SU-DHL-6 (cell line): ENCODE results near the gene LDLRAD3.

Experiments
- H2AFZ ChIP-seq: fragments of 200-600 bp; sonication (generic); 2 replicates; pipeline ENCODE4 v1.6.1; 2014; ENCODE audit warnings: low read depth, mild to moderate bottlenecking, moderate library complexity, mixed read lengths, antibody characterized with exemption, low read length; ENCODE audit not compliant: severe bottlenecking
- H3F3A ChIP-seq: fragments of 200-600 bp; shearing (Covaris generic); 2 replicates; pipeline ENCODE4 v1.6.0; 2016; ENCODE audit warnings: antibody characterized with exemption, mild to moderate bottlenecking; ENCODE audit not compliant: insufficient read depth
- H3K27ac ChIP-seq: fragments of 200-600 bp; sonication (generic); 2 replicates; pipeline ENCODE4 v1.5.1; 2016; ENCODE audit warnings: low read depth, mild to moderate bottlenecking, low read length, moderate library complexity, mixed read lengths
- H3K27me3 ChIP-seq: fragments of 200-600 bp; sonication (generic), shearing (Covaris generic); 2 replicates; pipeline ENCODE4 v1.6.0; 2014; ENCODE audit warnings: mild to moderate bottlenecking, low read length
- H3K36me3 ChIP-seq: fragments of 200-600 bp; sonication (generic); 2 replicates; pipeline ENCODE4 v1.6.1; 2014; ENCODE audit warnings: mild to moderate bottlenecking, low read length, mixed read lengths
- H3K4me2 ChIP-seq: fragments of 300-600, 200-600 bp; shearing (Covaris generic), sonication (generic); 2 replicates; pipeline ENCODE4 v1.6.0; 2014; ENCODE audit warnings: low read length, low read depth, mild to moderate bottlenecking; ENCODE audit not compliant: poor library complexity, severe bottlenecking
- H3K4me3 ChIP-seq: fragments of 200-600 bp; sonication (generic); 2 replicates; pipeline ENCODE4 v1.5.1; 2014; ENCODE audit warnings: antibody characterized with exemption, low read length, mild to moderate bottlenecking, mixed read lengths; ENCODE audit not compliant: insufficient read depth, poor library complexity, severe bottlenecking
- H3K79me2 ChIP-seq: fragments of 200-600 bp; sonication (generic); 2 replicates; pipeline ENCODE4 v1.6.1; 2014; ENCODE audit warnings: mild to moderate bottlenecking, low read length, moderate library complexity; ENCODE audit not compliant: insufficient read depth
- H3K9ac ChIP-seq: fragments of 200-600 bp; sonication (generic); 2 replicates; pipeline ENCODE4 v1.7.0; 2014; ENCODE audit warnings: mild to moderate bottlenecking, low read length
- H3K9me2 ChIP-seq: fragments of 200-600 bp; sonication (generic); replicated peaks from 2 replicates; pipeline ENCODE4 v1.6.1; 2014; ENCODE audit warnings: low read length; ENCODE audit not compliant: insufficient read depth
- H3K9me3 ChIP-seq: fragments of 200-600 bp; sonication (generic); 2 replicates; pipeline ENCODE4 v1.6.1; 2014; ENCODE audit warnings: low read length, mixed read lengths; ENCODE audit not compliant: insufficient read depth
- H4K20me1 ChIP-seq: fragments of 200-600 bp; sonication (generic); 2 replicates; pipeline ENCODE4 v1.6.1; 2014; ENCODE audit warnings: low read depth, mild to moderate bottlenecking, antibody characterized with exemption, low read length, moderate library complexity, mixed read lengths
- EZH2phosphoT487 ChIP-seq: fragments of 200-600 bp; sonication (generic), shearing (Covaris generic); conservative IDR thresholded peaks from 2 replicates; pipeline ENCODE4 v1.6.1; 2018; ENCODE audit warnings: mild to moderate bottlenecking, antibody characterized with exemption, low read length, moderate library complexity, mixed read lengths
- TF ChIP-seq, protein P1 (sequence below): fragments of 200-600 bp; sonication (generic); IDR thresholded peaks from one replicate; pipeline ENCODE4 v1.5.1; 2017; ENCODE audit warnings: antibody characterized with exemption, mild to moderate bottlenecking, low read length, moderate library complexity; ENCODE audit not compliant: insufficient read depth, poor library complexity, severe bottlenecking

The LDLRAD3 gene

GRCh38 chr11:36077368-36077767 is 133.5 kb downstream of the LDLRAD3 start:
- no peaks in the 10 kb centered on the region for H3K27me3 ChIP-seq
- H3K9ac ChIP-seq = no peak overlapping the region
- H3K9me2 ChIP-seq = no peaks in the 10 kb centered on the region
- H3F3A ChIP-seq = no peaks in the 10 kb centered on the region
- no peaks in the 10 kb centered on the region for H4K20me1 ChIP-seq
- H3K4me2 ChIP-seq = no peak overlapping the region
- no peaks in the 10 kb centered on the region for H3K79me2 ChIP-seq
- H3K36me3 ChIP-seq = no peaks in the 10 kb centered on the region
- no peak overlapping the region for H2AFZ ChIP-seq
- no peak overlapping the region for H3K27ac ChIP-seq
- H3K4me3 ChIP-seq = no peak overlapping the region
- H3K9me3 ChIP-seq = no peaks in the 10 kb centered on the region
- TF ChIP-seq, protein P1, sequence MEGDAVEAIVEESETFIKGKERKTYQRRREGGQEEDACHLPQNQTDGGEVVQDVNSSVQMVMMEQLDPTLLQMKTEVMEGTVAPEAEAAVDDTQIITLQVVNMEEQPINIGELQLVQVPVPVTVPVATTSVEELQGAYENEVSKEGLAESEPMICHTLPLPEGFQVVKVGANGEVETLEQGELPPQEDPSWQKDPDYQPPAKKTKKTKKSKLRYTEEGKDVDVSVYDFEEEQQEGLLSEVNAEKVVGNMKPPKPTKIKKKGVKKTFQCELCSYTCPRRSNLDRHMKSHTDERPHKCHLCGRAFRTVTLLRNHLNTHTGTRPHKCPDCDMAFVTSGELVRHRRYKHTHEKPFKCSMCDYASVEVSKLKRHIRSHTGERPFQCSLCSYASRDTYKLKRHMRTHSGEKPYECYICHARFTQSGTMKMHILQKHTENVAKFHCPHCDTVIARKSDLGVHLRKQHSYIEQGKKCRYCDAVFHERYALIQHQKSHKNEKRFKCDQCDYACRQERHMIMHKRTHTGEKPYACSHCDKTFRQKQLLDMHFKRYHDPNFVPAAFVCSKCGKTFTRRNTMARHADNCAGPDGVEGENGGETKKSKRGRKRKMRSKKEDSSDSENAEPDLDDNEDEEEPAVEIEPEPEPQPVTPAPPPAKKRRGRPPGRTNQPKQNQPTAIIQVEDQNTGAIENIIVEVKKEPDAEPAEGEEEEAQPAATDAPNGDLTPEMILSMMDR = no peak

DNA sequence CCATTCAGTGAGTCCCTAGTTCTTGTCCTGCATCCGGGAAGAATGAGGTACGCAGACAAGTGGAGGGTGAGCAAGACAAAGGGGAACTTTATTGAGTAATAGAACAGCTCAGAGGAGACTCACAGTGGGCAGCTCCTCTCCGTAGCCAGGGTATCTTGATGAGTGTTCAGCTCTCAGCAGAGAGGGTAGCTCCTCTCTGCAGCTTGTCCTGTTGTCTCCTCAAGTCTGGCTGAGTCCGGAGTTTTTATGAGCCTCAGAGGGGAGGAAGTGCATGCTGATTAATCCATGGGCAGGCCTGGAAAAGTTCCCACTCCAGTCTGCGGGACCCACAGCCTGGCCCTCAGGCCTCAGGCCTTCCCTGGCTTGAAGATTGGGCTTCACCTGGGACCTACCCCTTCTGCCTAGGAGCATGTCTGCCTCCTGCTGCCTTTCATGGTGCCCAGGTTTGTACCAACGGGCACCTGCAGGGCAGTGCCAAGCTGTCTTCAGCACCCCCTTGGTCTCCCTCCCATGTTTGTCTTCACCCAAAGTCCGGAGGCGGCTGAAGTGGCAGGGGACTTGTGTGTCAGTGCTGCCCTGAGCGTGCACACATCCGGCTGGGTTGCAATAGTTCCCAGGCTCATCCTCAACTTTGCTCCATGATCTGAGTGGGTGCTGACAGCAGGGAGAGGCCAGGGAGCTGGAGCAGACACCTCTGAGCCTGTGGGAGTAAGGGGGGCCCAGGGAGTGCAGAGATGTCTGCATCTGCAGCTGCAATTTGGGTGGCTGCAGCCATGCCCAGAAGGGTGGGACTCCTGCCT is 134.2 kb downstream of the LDLRAD3 start:
- no peak overlapping the region for H3K27ac ChIP-seq
- no peaks in the 10 kb centered on the region for H3K27me3 ChIP-seq
- H2AFZ ChIP-seq = no peak overlapping the region
- H3K79me2 ChIP-seq = no peaks in the 10 kb centered on the region
- no peaks in the 10 kb centered on the region for H4K20me1 ChIP-seq
- H3K4me2 ChIP-seq = no peak overlapping the region
- H3K9me3 ChIP-seq = no peaks in the 10 kb centered on the region
- H3K4me3 ChIP-seq = no peak overlapping the region
- no peak overlapping the region for H3K9ac ChIP-seq
- no peaks in the 10 kb centered on the region for H3F3A ChIP-seq
- TF ChIP-seq EZH2phosphoT487 = no peak
- TF ChIP-seq, protein P1 = no peak
- no peaks in the 10 kb centered on the region for H3K36me3 ChIP-seq
- no peaks in the 10 kb centered on the region for H3K9me2 ChIP-seq

GRCh38 chr11:36078686-36079055 is 134.8 kb downstream of the LDLRAD3 start:
- H3K27ac ChIP-seq = no peak overlapping the region
- H4K20me1 ChIP-seq = no peaks in the 10 kb centered on the region
- no peaks in the 10 kb centered on the region for H3K9me2 ChIP-seq
- no peaks in the 10 kb centered on the region for H3K79me2 ChIP-seq
- TF ChIP-seq, protein P1 = no peak
- TF ChIP-seq EZH2phosphoT487 = no peak
- no peak overlapping the region for H3K4me3 ChIP-seq
- H3K9me3 ChIP-seq = no peaks in the 10 kb centered on the region
- no peaks in the 10 kb centered on the region for H3K27me3 ChIP-seq
- no peaks in the 10 kb centered on the region for H3F3A ChIP-seq
- H3K36me3 ChIP-seq = no peaks in the 10 kb centered on the region
- H3K9ac ChIP-seq = no peak overlapping the region
- H2AFZ ChIP-seq = no peak overlapping the region
- H3K4me2 ChIP-seq = no peak overlapping the region
